ENCODE data around the gene BMS1. TPM values are rescaled to one million over a fixed set of nuclear protein-coding genes. Genes with fewer than 3 reads are reported as not detected.

The BMS1 gene
- total RNA-seq, 2 experiments from 2014 or later, result 17.5 to 18.1 TPM

GRCh38 chr10:42878821-42879195 is 96.2 kb downstream of the BMS1 start:
- no peak for DNase-seq
- Mint-ChIP-seq H3K9me3 (ENCODE audit: insufficient read depth) (peaks cover 17% of the 10 kb centered on the region), H3K27me3 (ENCODE audit: low read depth) (no peaks in the 10 kb centered on the region), H3K4me3 (no peak overlapping the region), H3K36me3 (ENCODE audit: low read depth) (no peaks in the 10 kb centered on the region), H3K27ac (no peak overlapping the region), H3K4me1 (ENCODE audit: low read depth) (no peaks in the 10 kb centered on the region)
- no peak for ATAC-seq
- POLR2A ChIA-PET, result no interaction called here
- CTCF ChIA-PET, result no interaction called here

GRCh38 chr10:42879380-42880254 is 97.0 kb downstream of the BMS1 start:
- POLR2A ChIA-PET, result no interaction called here
- H3K4me1 Mint-ChIP-seq (ENCODE audit: low read depth), result no peaks in the 10 kb centered on the region
- no peak for ATAC-seq

GRCh38 chr10:42880255-42880620 is 97.6 kb downstream of the BMS1 start:
- Mint-ChIP-seq H3K4me3 (no peak overlapping the region), H3K9me3 (ENCODE audit: insufficient read depth) (peaks cover 18% of the 10 kb centered on the region), H3K36me3 (ENCODE audit: low read depth) (no peaks in the 10 kb centered on the region), H3K4me1 (ENCODE audit: low read depth) (no peaks in the 10 kb centered on the region), H3K27ac (no peak overlapping the region), H3K27me3 (ENCODE audit: low read depth) (no peaks in the 10 kb centered on the region)
- ChIA-PET POLR2A (no interaction called here), CTCF (no interaction called here)
- ATAC-seq (no peak), DNase-seq (no peak)

More at GRCh38 chr10:42879380-42880254, 97.0 kb downstream of the BMS1 start:
- Mint-ChIP-seq H3K36me3 (ENCODE audit: low read depth) (no peaks in the 10 kb centered on the region), H3K4me3 (no peak overlapping the region), H3K27me3 (ENCODE audit: low read depth) (no peaks in the 10 kb centered on the region), H3K9me3 (ENCODE audit: insufficient read depth) (peaks cover 18% of the 10 kb centered on the region), H3K27ac (no peak overlapping the region)
- no peak for DNase-seq
- CTCF ChIA-PET, result no interaction called here

GRCh38 chr10:42882597-42882996 is 100.0 kb downstream of the BMS1 start:
- no peaks in the 10 kb centered on the region for H3K4me1 Mint-ChIP-seq (ENCODE audit: low read depth)
- ChIA-PET CTCF (no interaction called here), POLR2A (no interaction called here)
- no peak for DNase-seq
- ATAC-seq, result no peak
- no peaks in the 10 kb centered on the region for H3K36me3 Mint-ChIP-seq (ENCODE audit: low read depth)
- no peak overlapping the region for H3K27ac Mint-ChIP-seq
- peaks cover 18% of the 10 kb centered on the region for H3K9me3 Mint-ChIP-seq (ENCODE audit: insufficient read depth)
- no peaks in the 10 kb centered on the region for H3K27me3 Mint-ChIP-seq (ENCODE audit: low read depth)
- no peak overlapping the region for H3K4me3 Mint-ChIP-seq

Other genes starting within 250 kb of the BMS1 start
- gene ZNF33B, start 144.2 kb upstream of the BMS1 start, total RNA-seq, result 10 to 100 TPM; 18.6 to 22.8 TPM

Data from activated CD8-positive, alpha-beta T cell treated with anti-CD3 and anti-CD28 coated beads, Interleukin-2, amount 10 ng/mL, durations not matched to agents 7 days and 5 days (primary cell).